Measurements from ENCODE around the gene GABBR2. TPM values are rescaled to one million over a fixed set of nuclear protein-coding genes. Genes with fewer than 3 reads are reported as not detected.

GABBR2 gene
- total RNA-seq, 2 experiments from 2014 or later: not detected

DNA sequence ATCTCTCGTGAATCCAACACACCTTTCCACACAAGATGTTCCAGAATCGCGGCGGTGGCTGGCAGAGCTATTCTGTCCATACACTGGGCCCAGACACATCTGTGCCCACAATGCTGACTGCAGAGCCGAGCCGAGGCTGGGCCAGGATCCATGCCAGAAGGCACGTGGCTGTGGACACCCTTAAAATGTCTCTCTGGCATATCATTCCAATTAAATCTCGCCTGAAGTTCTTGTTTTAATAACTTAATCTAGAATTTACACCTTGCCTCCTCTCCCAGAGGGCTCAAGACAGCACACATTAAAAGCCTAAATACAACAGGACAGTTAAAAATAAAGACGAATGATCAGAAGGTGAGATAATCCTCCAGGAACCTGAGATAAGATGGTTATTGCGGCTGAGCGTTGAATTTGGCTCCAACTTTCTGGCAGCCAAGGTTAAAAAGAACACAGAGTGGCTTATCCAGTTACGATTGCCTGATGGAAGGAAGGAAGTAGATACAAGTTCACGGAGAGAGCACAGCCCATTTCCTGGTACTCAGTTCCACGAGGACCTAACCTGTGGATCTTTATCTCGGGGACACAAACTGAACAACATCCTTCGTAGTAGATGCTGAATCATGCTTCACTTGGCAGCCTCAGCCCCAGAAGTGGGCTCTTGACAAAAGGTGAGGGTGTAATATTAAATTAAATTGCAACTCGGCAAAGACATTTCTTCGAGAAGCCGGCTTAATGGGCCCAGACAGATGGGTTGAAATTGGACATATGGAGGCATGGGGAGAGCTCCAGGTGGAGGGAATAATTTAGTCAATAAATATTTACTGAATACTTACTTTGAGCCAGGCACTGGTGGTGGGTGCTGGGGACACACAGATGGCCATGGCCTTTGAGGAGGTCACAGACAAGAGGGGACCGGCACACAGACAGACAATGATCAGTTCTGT is 367.3 kb downstream of the GABBR2 start:
- ChIA-PET POLR2A (interaction anchor here (0.6 to 1.2 kb wide), 4 partner anchors 8 to 426 kb away, joined by 3 to 5 read pairs (median 3); no protein-coding TSS in a partner anchor), CTCF (ENCODE audit: unreplicated experiment) (no interaction called here)
- no peaks in the 10 kb centered on the region for H4K20me1 ChIP-seq (ENCODE audit: insufficient read depth, low read length)
- no peaks in the 10 kb centered on the region for H3K9me2 ChIP-seq (ENCODE audit: insufficient read depth, low read length)
- H3K27ac ChIP-seq (ENCODE audit: low read depth, low read length, poor library complexity, severe bottlenecking): no peak overlapping the region
- no peaks in the 10 kb centered on the region for H3K36me3 ChIP-seq (ENCODE audit: insufficient read depth, low read length)
- no peak for DNase-seq (ENCODE audit: low spot score)
- H3K9me3 ChIP-seq (ENCODE audit: low read length): no peaks in the 10 kb centered on the region
- H2AFZ ChIP-seq (ENCODE audit: low read length): no peak overlapping the region
- H3K4me1 ChIP-seq (ENCODE audit: insufficient read depth, low read length, poor library complexity, severe bottlenecking): no peaks in the 10 kb centered on the region
- intact Hi-C loops (cut with micrococcal nuclease; ENCODE audit: unreplicated experiment): no loop called here
- TF ChIP-seq, protein P1, sequence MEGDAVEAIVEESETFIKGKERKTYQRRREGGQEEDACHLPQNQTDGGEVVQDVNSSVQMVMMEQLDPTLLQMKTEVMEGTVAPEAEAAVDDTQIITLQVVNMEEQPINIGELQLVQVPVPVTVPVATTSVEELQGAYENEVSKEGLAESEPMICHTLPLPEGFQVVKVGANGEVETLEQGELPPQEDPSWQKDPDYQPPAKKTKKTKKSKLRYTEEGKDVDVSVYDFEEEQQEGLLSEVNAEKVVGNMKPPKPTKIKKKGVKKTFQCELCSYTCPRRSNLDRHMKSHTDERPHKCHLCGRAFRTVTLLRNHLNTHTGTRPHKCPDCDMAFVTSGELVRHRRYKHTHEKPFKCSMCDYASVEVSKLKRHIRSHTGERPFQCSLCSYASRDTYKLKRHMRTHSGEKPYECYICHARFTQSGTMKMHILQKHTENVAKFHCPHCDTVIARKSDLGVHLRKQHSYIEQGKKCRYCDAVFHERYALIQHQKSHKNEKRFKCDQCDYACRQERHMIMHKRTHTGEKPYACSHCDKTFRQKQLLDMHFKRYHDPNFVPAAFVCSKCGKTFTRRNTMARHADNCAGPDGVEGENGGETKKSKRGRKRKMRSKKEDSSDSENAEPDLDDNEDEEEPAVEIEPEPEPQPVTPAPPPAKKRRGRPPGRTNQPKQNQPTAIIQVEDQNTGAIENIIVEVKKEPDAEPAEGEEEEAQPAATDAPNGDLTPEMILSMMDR (conservative IDR thresholded peaks at IDR 0.05; ENCODE audit: low read length): no peak
- no TSS peak for BruUV-seq (replicated peaks)
- no peak overlapping the region for H3K4me3 ChIP-seq (ENCODE audit: low read depth, low read length, poor library complexity, severe bottlenecking)
- H3K4me2 ChIP-seq (ENCODE audit: low read length): no peak overlapping the region
- H3K79me2 ChIP-seq (ENCODE audit: insufficient read depth, low read depth, low read length): no peaks in the 10 kb centered on the region

DNA sequence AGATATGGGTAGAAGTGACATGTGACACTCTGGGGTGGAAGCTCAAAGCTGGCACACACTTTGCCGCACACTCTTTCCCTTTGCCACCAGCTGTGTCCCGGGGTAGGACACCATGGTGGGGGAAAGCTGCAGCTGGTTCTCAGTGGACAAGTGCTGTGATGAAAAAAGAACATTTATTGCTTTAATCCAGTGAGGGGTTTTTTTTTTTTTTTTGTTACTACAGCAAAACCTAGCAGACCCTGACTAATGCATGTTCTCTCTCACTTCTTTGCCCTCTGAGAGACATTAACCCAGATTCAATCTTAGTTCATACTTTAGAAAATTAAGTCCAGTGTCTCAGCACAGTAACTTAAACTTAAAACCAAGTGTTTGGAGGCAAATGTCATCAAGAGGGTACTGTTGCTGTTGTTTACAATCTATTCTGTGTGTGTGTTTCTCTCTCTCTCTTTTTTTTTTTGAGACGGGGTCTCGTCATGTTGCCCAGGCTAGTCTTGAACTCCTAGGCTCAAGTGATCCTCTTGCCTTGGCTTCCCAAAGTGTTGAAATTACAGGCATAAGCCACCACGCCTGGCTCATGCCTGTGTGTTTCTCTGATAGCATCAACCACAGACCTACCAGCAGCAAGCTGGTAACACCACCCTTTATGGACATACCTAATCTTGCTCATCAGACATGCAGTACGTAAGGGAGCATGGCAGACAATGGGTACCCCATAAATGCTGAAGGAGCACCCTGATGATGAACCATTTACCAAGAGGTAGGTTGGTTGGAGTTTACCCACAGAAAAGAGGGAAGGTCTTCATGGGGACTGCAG is 368.5 kb downstream of the GABBR2 start:
- DNase-seq (ENCODE audit: low spot score): no peak
- CTCF ChIA-PET (ENCODE audit: unreplicated experiment): no interaction called here
- Histone ChIP-seq H2AFZ (ENCODE audit: low read length) (no peak overlapping the region), H3K9me2 (ENCODE audit: insufficient read depth, low read length) (no peaks in the 10 kb centered on the region), H4K20me1 (ENCODE audit: insufficient read depth, low read length) (no peaks in the 10 kb centered on the region), H3K36me3 (ENCODE audit: insufficient read depth, low read length) (no peaks in the 10 kb centered on the region), H3K4me1 (ENCODE audit: insufficient read depth, low read length, poor library complexity, severe bottlenecking) (no peaks in the 10 kb centered on the region), H3K79me2 (ENCODE audit: insufficient read depth, low read depth, low read length) (no peaks in the 10 kb centered on the region), H3K9me3 (ENCODE audit: low read length) (no peaks in the 10 kb centered on the region), H3K4me3 (ENCODE audit: low read depth, low read length, poor library complexity, severe bottlenecking) (no peak overlapping the region), H3K27ac (ENCODE audit: low read depth, low read length, poor library complexity, severe bottlenecking) (no peak overlapping the region), H3K4me2 (ENCODE audit: low read length) (no peak overlapping the region)
- POLR2A ChIA-PET: no interaction called here
- intact Hi-C loops (cut with micrococcal nuclease; ENCODE audit: unreplicated experiment): no loop called here
- BruUV-seq (replicated peaks): no TSS peak
- TF ChIP-seq EZH2phosphoT487 (IDR thresholded peaks at IDR 0.05; ENCODE audit: borderline replicate concordance, low read depth, low read length): no peak
- TF ChIP-seq, protein P1 (conservative IDR thresholded peaks at IDR 0.05; ENCODE audit: low read length): no peak
